H1 (cell line): ENCODE data around the gene FOXN1. TPM values are rescaled to one million over a fixed set of nuclear protein-coding genes. Genes with fewer than 3 reads are reported as not detected.

Source experiments
- polyA plus RNA-seq, 7 experiments: library from polyadenylated mRNA; depleted of rRNA in 3 of 7; stranded (reverse) in 5 of 7; unstranded in 2 of 7; fragments of >200 nt in 5 of 7; fragments of 200-250 nt in 2 of 7; gene quantifications; 1 replicate in 5 of 7; 2 replicates in 1 of 7; 4 replicates in 1 of 7; pipeline versions ENCODE4 v1.2.1 to v1.2.3, GENCODE V29; 2011 to 2013; ENCODE audit warnings: missing spikeins in 2 of 7, mixed read lengths in 2 of 7
- total RNA-seq: library from RNA; stranded (reverse); fragmentation: NEBNext Ultra II Directional; extraction: Animal tissue kit (Norgen Biotek cat#: 25700); gene quantifications from 2 replicates; pipeline ENCODE4 v1.2.1, GENCODE V29; 2021

Gene FOXN1
- total and polyA plus RNA-seq, 2 of the 8 experiments (the other 6 are each of a cell fraction or from before 2014, with no cell fraction given), result not detected

Other genes starting within 250 kb of the FOXN1 start
- 130 and 136 TPM in 2 replicates for gene TMEM97, start 187.1 kb upstream of the FOXN1 start, total RNA-seq
- gene TMEM97, start 187.1 kb upstream of the FOXN1 start, polyA plus RNA-seq (2011; rRNA removed), result 70.0 and 126 TPM in 2 replicates
- 19.3 and 21.0 TPM in 2 replicates for gene IFT20, start 170.9 kb upstream of the FOXN1 start, total RNA-seq
- gene IFT20, start 170.9 kb upstream of the FOXN1 start, polyA plus RNA-seq (2011; rRNA removed), result 9.0 and 11.7 TPM in 2 replicates
- gene TNFAIP1, start 170.6 kb upstream of the FOXN1 start, total RNA-seq, result 19.5 and 22.8 TPM in 2 replicates
- 16.9 and 19.9 TPM in 2 replicates for gene TNFAIP1, start 170.6 kb upstream of the FOXN1 start, polyA plus RNA-seq (2011; rRNA removed)
- gene POLDIP2, start 148.8 kb upstream of the FOXN1 start, total RNA-seq, result 74.0 and 75.3 TPM in 2 replicates
- gene POLDIP2, start 148.8 kb upstream of the FOXN1 start, polyA plus RNA-seq (2011; rRNA removed), result 76.1 and 92.3 TPM in 2 replicates
- gene SEBOX, start 141.1 kb upstream of the FOXN1 start, total RNA-seq, result not detected in 2 replicates
- gene SEBOX, start 141.1 kb upstream of the FOXN1 start, polyA plus RNA-seq (2011; rRNA removed), result not detected in 2 replicates
- gene VTN, start 136.0 kb upstream of the FOXN1 start, total RNA-seq, result not detected in 2 replicates
- gene VTN, start 136.0 kb upstream of the FOXN1 start, polyA plus RNA-seq (2011; rRNA removed), result 0.18 and 0.38 TPM in 2 replicates
- 6.5 and 9.2 TPM in 2 replicates for gene SARM1, start 134.7 kb upstream of the FOXN1 start, total RNA-seq
- gene SARM1, start 134.7 kb upstream of the FOXN1 start, polyA plus RNA-seq (2011; rRNA removed), result 5.8 and 6.1 TPM in 2 replicates
- 7.1 and 8.7 TPM in 2 replicates for gene SLC46A1, start 100.1 kb upstream of the FOXN1 start, total RNA-seq
- 5.3 and 5.9 TPM in 2 replicates for gene SLC46A1, start 100.1 kb upstream of the FOXN1 start, polyA plus RNA-seq (2011; rRNA removed)
- not detected in 2 replicates for gene SLC13A2, start 32.7 kb upstream of the FOXN1 start, total RNA-seq
- gene SLC13A2, start 32.7 kb upstream of the FOXN1 start, polyA plus RNA-seq (2011; rRNA removed), result not detected in 2 replicates
- 43.5 and 44.1 TPM in 2 replicates for gene UNC119, start 46.3 kb downstream of the FOXN1 start, total RNA-seq
- gene UNC119, start 46.3 kb downstream of the FOXN1 start, polyA plus RNA-seq (2011; rRNA removed), result 94.4 and 122 TPM in 2 replicates
- gene PIGS, start 65.2 kb downstream of the FOXN1 start, total RNA-seq, result 47.4 and 50.6 TPM in 2 replicates
- 44.3 and 72.7 TPM in 2 replicates for gene PIGS, start 65.2 kb downstream of the FOXN1 start, polyA plus RNA-seq (2011; rRNA removed)
- gene ALDOC, start 70.5 kb downstream of the FOXN1 start, total RNA-seq, result 51.3 and 51.6 TPM in 2 replicates
- gene ALDOC, start 70.5 kb downstream of the FOXN1 start, polyA plus RNA-seq (2011; rRNA removed), result 103 and 134 TPM in 2 replicates
- 115 and 129 TPM in 2 replicates for gene SPAG5, start 92.7 kb downstream of the FOXN1 start, total RNA-seq
- gene SPAG5, start 92.7 kb downstream of the FOXN1 start, polyA plus RNA-seq (2011; rRNA removed), result 51.7 and 57.1 TPM in 2 replicates
- 21.1 and 24.1 TPM in 2 replicates for gene RSKR, start 107.8 kb downstream of the FOXN1 start, total RNA-seq
- 26.9 and 28.5 TPM in 2 replicates for gene RSKR, start 107.8 kb downstream of the FOXN1 start, polyA plus RNA-seq (2011; rRNA removed)
- 123 and 140 TPM in 2 replicates for gene BLTP2, start 138.8 kb downstream of the FOXN1 start, total RNA-seq
- 80.9 and 94.9 TPM in 2 replicates for gene BLTP2, start 138.8 kb downstream of the FOXN1 start, polyA plus RNA-seq (2011; rRNA removed)
- 43.6 and 44.8 TPM in 2 replicates for gene SDF2, start 155.6 kb downstream of the FOXN1 start, total RNA-seq
- 48.0 and 65.4 TPM in 2 replicates for gene SDF2, start 155.6 kb downstream of the FOXN1 start, polyA plus RNA-seq (2011; rRNA removed)
- gene SUPT6H, start 155.9 kb downstream of the FOXN1 start, total RNA-seq, result 59.9 and 62.4 TPM in 2 replicates
- gene SUPT6H, start 155.9 kb downstream of the FOXN1 start, polyA plus RNA-seq (2011; rRNA removed), result 32.0 and 35.7 TPM in 2 replicates
- 17.8 and 21.2 TPM in 2 replicates for gene PROCA1, start 205.5 kb downstream of the FOXN1 start, total RNA-seq
- gene PROCA1, start 205.5 kb downstream of the FOXN1 start, polyA plus RNA-seq (2011; rRNA removed), result 26.3 and 42.3 TPM in 2 replicates
- gene RAB34, start 211.5 kb downstream of the FOXN1 start, total RNA-seq, result 236 and 237 TPM in 2 replicates
- gene RAB34, start 211.5 kb downstream of the FOXN1 start, polyA plus RNA-seq (2011; rRNA removed), result 305 and 317 TPM in 2 replicates
- 2,145 and 2,163 TPM in 2 replicates for gene RPL23A, start 213.6 kb downstream of the FOXN1 start, total RNA-seq
- 884 and 1,227 TPM in 2 replicates for gene RPL23A, start 213.6 kb downstream of the FOXN1 start, polyA plus RNA-seq (2011; rRNA removed)
- 40.7 and 45.3 TPM in 2 replicates for gene TLCD1, start 219.9 kb downstream of the FOXN1 start, total RNA-seq
- 101 and 128 TPM in 2 replicates for gene TLCD1, start 219.9 kb downstream of the FOXN1 start, polyA plus RNA-seq (2011; rRNA removed)
- gene NEK8, start 222.4 kb downstream of the FOXN1 start, total RNA-seq, result 14.9 and 16.8 TPM in 2 replicates
- 23.3 and 23.4 TPM in 2 replicates for gene NEK8, start 222.4 kb downstream of the FOXN1 start, polyA plus RNA-seq (2011; rRNA removed)
- 167 TPM in 2 replicates for gene TRAF4, start 237.7 kb downstream of the FOXN1 start, total RNA-seq
- 170 and 282 TPM in 2 replicates for gene TRAF4, start 237.7 kb downstream of the FOXN1 start, polyA plus RNA-seq (2011; rRNA removed)